GM18868 (cell line): Measurements from ENCODE around the gene IRF3.

Experiments used
- ATAC-seq: cut with Tn5 transposase; IDR thresholded peaks from one replicate; pipeline ENCODE4 v1.9.1; 2021; ENCODE audit warnings: mild to moderate bottlenecking, moderate library complexity; ENCODE audit not compliant: unreplicated experiment

Gene IRF3, protein sequence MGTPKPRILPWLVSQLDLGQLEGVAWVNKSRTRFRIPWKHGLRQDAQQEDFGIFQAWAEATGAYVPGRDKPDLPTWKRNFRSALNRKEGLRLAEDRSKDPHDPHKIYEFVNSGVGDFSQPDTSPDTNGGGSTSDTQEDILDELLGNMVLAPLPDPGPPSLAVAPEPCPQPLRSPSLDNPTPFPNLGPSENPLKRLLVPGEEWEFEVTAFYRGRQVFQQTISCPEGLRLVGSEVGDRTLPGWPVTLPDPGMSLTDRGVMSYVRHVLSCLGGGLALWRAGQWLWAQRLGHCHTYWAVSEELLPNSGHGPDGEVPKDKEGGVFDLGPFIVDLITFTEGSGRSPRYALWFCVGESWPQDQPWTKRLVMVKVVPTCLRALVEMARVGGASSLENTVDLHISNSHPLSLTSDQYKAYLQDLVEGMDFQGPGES

DNA sequence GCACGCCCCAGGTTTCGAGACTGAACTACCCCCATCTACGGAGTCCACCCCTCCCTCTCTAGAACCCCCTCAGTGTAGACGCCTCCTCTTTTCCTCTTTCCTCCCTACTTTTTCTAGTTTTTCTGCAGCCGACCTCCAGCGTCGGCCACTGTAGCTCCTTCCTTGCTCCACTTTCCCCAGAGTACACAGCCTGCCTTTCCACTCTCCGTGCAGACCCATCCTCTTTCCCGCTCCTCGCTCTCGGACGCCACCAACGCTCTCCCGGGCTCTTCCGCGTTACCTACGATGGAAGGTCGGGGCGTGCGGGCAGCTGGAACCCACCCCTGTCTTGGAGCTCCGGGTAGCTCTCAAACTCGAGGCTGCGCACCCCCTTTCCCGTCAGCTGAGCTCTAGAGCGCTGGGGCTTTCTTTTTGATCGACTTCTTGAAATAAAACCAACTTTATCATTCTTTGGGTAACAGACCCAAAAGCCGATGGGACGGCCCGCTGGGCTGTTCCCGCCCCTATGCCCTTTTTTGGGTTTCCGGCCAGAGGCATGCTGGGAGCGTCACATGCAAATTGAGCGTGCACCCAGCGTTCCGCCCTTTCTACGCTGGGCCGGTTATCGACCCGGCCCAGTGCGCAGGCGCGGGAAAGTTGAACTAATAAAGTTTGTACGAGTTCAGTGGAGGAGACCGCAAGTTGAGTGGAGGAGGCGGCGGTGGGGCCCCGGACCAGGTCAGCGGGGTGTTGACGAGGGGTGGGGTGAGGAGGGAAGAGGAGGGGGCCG, at the start of gene IRF3, which contains the start of gene BCL2L12:
IRF3 (minus strand) TSS at position 507 of the 769 bp plus-strand sequence. CDS start 1,019 bp downstream, outside the sequence.
BCL2L12 (plus strand) TSS at position 583 of the 769 bp plus-strand sequence. CDS start 760 bp downstream, outside the sequence.
- ATAC-seq = peak; percentile 79

DNA sequence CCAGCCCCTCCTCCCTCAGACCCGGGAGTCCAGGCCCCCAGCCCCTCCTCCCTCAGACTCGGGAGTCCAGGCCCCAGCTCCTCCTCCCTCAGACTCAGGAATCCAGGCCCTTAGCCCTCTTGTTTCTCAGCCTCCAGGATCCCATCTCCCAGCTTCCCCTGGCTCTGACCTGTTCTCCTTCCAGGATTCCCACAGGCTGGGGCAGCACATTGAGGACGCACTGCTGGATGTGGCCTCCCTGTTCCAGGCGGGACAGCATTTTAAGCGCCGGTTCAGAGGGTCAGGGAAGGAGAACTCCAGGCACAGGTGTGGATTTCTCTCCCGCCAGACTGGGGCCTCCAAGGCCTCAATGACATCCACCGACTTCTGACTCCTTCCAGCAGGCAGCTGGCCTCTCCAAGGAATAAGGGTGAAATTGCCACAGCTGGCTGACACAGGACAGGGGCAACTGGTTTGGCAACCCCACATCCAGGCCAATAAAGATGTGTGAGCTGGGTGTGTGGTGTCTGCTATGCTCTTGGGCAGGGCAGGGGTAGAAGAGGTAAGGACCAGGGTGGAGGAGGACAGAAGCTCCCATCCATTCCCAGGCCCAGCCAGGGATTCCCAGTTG, 47.7 kb upstream of the IRF3 start:
- no peak for ATAC-seq

DNA sequence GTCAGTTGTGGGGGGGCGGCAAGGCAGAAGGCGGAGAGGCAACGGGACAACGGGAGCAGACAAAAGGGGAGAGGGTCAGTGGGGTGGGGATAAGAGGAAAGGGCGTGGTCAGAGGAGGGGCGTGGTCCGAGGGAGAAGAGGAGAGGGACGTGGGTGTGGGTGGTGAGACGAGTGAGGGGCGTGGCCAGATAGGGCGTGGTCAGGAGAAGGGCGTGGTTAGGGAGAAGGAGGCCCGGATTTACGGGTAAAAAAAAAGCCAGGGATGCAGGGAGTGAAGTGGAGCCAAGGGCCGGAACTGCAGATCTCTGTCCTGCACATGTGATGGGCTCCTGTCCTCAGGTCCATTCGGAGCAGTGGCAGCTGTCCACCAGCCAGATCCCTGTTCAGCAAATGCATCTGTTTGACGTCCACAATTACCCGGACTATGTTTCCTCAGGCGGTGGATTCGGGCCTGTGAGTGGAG, 46.8 kb upstream of the IRF3 start:
- ATAC-seq = no peak

DNA sequence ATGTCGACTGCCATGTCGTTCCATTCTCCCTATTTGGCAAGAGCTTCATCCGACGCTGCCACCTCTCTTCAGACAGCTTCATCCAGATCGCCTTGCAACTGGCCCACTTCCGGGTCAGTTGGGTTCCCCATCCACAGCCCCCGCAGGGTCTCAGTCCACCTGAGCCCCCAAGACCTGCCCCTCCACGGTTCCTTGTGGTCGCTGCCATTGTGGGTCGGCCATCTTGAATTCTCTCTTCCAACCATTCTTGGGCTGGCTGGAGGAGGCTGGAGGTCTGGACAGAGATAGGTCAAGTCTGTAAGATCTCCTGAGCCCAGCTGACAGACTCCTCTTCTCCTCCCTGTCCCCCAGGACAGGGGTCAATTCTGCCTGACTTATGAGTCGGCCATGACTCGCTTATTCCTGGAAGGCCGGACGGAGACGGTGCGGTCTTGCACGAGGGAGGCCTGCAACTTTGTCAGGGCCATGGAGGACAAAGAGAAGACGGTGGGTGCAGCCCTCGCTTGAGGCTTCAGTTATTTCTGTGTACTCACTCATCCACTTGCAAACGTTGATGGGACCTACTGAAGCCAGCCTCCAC, 44.8 kb upstream of the IRF3 start:
- no peak for ATAC-seq

DNA sequence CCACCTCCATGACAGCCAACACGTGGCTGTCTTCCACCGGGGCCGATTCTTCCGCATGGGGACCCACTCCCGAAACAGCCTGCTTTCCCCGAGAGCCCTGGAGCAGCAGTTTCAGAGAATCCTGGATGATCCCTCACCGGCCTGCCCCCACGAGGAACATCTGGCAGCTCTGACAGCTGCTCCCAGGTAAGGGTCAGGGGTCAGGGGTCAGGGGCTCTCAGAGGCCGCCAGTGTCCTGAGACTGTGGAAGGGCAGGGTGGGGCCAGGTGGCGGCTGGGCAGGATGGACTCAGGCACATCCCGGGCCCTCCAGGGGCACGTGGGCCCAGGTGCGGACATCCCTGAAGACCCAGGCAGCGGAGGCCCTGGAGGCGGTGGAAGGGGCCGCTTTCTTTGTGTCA, 40.3 kb upstream of the IRF3 start:
- ATAC-seq = no peak

DNA sequence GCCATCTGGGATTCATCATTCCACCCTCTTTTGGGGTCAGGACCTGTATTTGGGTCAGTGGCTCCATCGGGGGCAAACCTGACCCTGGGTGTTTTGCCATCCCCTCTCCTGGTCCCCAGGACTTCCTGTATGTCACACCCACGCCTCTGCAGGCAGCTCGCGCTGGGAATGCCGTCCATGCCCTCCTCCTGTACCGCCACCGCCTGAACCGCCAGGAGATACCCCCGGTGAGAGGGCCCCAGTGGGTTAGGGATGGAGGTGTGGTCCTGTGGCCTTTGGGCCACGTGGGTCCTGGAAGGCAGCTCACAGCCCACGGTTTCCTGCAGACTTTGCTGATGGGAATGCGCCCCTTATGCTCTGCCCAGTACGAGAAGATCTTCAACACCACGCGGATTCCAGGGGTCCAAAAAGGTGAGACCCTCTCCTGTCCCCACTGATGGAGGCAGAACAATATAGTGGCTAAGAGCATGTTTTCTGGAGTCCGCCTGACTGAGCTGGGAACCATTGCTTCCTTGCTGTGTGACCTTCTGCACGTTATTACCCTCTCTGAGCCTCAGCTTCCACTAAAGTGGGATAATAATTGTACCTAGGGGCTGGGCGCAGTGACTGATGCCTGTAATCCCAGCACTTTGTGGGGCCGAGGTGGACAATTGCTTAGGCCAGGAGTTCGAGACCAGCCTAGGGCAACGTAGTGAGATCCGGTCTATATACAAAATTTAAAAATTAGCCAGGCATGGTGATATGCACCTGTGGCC, 39.4 kb upstream of the IRF3 start:
- no peak for ATAC-seq

DNA sequence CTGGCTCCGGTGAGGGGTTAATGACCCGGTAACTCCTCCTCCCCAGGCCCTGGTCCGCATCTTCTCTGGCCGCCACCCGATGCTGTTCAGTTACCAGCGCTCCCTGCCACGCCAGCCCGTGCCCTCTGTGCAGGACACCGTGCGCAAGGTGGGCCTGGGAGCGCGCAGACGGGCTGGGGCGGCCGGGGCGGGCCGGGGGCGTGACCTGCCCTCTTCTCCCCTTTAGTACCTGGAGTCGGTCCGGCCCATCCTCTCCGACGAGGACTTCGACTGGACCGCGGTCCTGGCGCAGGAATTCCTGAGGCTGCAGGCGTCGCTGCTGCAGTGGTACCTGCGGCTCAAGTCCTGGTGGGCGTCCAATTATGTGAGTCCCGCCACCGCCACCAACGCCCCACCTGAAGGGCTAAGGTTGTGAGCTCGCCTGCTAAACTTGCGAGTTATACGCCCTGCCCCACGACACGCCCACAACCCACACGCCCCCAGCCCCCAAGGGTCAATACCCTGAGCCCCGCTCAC, 35.7 kb upstream of the IRF3 start:
- no peak for ATAC-seq

DNA sequence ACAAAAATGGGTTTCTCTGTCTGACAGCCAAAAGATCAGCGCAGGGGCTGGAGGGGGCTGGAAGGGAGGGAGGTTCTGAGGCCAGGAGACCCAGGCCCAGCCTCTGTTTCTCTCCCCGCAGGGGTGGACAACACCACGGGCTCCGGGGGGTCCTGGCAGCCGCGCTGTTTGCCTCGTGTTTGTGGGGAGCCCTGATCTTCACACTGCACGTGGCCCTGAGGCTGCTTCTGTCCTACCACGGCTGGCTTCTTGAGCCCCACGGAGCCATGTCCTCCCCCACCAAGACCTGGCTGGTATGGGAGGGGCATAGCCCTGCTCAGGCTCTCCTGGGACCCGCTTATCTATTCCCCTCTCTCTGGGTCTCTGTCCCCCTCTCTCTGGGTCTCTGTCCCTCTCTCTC, 34.9 kb upstream of the IRF3 start:
- no peak for ATAC-seq

DNA sequence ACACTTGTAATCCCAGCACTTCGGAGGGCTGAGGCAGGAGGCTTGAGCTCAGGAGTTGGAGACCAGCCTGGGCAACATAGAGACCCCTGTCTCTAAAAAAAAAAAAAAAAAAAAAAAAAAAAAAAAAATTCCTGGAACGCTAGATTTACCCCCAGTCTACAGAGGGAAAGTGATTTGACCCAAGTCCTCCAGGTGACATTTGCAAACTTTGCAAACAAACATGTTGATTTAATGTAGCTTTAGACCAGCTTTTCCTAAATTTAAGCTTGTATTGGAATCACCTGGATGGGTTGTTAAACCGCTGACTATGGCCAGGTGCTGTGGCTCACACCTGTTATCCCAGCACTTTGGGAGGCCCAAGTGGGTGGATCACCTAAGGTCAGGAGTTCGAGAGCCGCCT, 33.7 kb upstream of the IRF3 start:
- no peak for ATAC-seq

DNA sequence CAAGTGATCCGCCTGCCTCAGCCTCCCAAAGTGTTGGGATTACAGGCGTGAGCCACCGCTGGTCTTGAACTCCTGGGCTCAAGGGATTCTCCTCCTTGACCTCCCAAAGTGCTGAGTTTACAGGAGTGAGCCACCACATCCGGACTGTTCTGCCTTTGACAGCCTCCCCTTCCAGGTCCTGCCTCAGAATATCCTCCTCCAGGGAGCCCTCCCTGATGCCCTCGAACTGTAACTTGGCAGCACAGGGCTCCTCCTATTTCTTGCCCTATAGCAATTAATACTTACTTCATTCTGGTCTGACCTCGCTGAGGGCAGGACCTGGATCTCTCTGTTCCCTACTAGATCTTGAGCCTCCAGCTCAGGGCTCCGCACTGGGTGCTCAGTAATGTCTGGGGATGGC, 31.2 kb upstream of the IRF3 start:
- no peak for ATAC-seq

DNA sequence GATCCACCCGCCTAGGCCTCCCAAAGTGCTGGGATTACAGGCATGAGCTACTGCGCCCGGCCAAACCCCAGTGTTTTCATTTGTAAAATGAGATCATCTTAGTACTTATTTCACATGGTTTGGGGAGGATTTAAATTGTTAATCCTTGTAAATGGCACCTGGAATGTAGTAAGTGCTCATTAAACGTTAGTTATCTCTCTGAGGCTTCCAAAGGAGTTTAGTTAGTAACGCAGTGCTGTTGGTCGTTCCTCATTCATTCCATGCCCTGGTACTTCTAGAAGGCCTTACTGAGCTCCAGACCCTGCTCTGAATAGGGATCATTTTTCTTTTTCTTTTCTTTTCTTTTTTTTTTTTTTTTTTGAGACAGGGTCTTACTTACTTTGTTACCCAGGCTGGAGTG, 30.5 kb upstream of the IRF3 start:
- no peak for ATAC-seq

DNA sequence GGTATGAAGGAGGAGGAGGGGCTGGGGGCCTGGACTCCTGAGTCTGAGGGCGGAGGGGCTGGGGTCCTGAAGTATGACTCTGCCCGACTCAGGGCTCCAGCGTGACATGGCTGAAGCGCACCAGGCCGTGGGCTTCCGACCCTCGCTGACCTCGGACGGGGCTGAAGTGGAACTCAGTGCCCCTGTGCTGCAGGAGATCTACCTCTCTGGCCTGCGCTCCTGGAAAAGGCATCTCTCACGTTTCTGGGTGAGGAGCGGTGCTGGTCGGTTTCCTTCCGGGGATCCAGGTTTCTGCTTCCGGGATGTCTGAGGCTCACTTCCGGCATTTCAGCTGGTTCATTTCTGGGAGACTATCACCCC, 26.5 kb upstream of the IRF3 start:
- no peak for ATAC-seq

DNA sequence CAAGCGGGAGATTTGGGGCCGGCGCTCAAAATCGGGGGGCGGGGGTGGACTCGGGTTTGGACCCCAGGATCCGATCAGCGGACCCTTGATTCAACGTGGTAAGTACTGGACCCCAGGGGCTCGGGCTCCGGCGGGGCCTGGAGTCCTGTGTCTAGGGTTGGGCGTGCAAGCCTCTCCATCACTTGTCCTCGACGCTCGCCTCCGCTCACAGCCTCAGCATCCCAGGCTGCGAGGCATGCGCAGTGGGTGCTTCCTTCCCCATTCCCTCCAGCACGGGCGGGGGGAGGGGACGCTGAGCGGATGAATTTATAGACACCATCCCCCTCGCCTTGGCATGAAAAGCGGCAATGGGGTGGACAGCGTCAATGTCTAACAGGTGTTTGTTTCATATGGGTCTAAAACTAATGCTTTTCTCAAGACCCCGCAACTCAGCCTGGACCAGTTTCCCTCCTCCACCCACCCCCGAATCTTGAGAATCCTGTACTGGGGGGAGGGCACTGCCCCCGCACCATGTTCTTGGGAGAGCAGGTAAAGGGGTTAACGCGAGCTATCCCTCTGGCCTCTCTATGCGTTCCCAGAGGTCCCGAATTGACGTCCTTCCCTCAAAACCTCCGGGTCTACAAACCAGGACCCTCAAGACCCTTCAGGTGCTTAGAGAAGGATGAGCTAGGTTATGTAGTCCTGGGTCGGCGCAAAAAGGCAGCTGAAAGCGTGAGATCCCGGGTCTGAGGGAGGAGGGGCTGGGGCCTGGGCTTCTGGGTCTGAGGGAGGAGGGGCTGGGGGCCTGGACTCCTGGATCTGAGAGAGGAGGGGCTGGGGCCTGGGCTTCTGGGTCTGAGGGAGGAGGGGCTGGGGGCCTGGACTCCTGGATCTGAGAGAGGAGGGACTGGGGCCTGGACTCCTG, 25.8 kb upstream of the IRF3 start:
- ATAC-seq = no peak

DNA sequence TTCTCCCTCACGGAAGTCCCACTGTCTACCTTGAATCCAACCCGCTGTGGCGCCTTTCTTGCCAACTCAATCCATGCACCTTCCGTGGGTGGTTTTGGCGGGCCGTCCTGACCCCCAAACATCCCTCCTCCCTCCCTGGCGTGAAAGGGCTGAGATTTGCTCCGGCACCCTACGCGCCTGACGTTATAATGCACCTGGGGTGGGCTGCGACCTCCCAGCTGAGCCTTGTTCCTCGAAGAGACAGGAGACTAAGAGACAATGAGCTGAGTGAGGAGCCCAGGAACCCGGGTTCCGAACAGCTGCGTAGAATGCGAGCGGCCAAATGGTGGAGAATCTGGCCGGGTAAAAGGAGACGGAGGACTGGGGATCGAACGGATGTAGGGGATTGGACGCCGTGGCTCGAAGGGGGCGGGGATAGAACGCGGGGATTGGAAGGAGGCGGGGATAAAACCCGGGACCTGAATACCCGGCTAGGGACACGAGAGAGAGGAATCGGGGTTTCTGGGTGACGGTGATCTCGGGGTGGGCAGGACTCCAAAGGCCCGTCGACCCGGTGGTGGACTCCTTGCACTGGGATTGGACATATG, 25.1 kb upstream of the IRF3 start, which contains the start of gene CPT1C:
CPT1C (plus strand) TSS at position 461 of the 587 bp plus-strand sequence. CDS start 1,137 bp downstream, outside the sequence.
- ATAC-seq = no peak

DNA sequence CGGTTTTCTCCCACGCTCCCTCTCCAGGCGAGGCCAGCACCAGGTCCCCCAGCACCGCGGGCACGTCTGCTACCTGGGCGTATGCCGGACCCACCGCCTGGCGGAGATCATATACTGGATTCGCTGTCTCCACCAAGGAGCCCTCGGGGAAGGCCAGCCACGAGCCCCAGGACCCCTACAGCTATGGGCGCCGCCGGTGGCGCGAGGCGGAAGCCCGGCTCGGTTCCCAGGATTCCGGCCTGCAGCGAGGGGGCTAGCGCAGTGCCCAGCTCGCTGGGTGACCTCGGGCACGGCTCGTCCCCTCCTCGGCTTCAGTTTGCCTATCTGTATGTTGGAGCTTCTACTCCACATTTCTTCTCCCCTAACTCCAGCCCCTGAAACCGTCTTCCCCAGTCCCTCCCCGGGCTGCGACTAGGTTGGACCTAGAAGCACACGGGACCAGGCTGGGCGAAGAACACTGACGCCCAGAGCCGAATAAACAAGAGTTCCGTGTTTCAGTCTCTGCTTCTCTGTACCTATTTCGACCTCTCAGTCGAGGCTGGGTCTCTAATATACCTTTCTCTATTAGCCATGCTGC, 24.5 kb upstream of the IRF3 start:
- no peak for ATAC-seq

DNA sequence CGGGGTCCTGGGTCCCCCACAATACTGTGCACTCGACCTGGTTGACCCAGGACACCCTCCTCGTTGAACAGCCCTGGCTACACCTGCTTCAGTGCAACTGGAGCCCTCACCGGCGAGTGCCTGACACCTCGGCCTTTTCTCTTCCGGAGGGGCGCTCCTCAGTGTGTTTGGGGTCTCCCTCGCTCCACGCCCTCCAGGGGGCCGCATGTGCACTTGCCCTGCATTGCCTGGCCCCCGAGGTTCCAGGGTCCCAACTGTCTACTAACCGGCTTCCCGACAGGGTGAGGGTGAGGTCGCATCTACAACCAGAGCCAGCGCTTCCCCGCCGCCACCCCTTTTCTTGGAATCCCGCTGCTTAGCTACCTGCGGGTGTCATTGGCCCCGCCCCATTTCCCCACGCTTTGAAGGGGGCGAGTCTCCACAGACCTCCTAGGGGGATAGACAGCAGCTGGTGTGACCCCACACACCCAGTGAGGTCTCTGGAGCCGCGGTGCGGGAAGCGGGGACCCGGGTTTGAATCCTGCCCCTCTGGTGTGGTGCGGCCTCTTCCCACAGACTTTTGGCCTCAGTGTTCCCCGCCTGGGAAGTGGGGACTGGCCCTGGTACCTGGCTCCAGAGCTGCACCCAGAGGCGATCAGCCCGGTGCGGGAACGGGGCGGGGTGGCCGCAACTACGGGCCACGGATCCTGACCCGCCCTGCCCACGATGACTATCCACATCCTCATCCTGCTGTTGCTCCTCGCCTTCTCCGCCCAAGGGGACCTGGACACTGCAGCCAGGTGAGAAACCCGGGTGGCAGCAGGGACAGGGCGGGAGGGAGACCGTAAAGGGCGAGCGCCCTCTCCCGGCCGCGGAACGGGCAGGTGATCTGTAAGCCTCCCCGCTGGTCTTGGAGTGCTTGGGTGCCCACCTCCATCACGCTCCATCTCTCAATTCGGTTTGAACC, 23.7 kb upstream of the IRF3 start, which contains the start of gene ADM5:
ADM5 (plus strand) TSS at position 462 of the 946 bp plus-strand sequence; CDS start at position 706, 244 bp downstream.
- ATAC-seq = no peak

DNA sequence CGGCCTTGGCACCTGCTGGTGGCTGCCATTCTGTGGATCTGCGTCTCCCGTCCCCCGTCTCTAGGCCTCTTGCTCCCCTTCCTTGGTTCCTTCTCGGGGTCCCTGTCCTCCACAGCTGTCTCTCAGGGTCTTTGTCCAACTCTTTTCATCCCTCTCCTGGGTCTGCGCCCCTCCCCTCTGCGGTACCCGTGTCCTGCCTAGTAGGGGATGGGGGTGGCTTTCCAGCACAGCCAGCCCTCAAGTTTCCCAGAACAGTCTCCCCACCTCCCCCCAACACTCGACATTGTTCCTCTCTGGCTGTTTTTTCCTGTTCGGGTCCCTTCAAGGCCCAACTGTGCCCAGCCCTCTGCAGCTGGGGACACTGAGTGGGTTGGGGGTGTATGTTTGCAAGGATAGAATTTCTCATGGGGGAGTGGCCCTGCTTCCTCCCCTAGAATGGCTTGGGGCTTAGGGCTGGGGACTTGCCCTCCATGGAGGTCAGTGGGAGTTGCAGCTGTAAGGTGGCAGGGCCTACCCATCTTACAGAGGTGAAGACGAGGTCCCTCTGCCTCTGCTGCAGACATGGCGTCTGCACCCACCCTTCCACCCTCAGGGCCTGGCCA, 23.0 kb upstream of the IRF3 start:
- no peak for ATAC-seq
